Naive thymus-derived CD4-positive, alpha-beta T cell (primary cell): ENCODE results near the gene MRGPRF. TPM values are rescaled to one million over a fixed set of nuclear protein-coding genes. Genes with fewer than 3 reads are reported as not detected.

Source experiments
- ATAC-seq: fragments of 150-1000 bp; cut with Tn5 transposase; 2 replicates; pipeline ENCODE4 v1.10.0; 2021; ENCODE audit warnings: mild to moderate bottlenecking, moderate library complexity
- CTCF ChIA-PET: fragments of 350-600 bp; sonication (Branson Sonifier 250); formaldehyde crosslinking; loops from one replicate; lab custom pipeline; 2021; ENCODE audit warnings: antibody characterized with exemption; lab: Charles Lee
- POLR2A ChIA-PET: fragments of 350-600 bp; sonication (Branson Sonifier 250); formaldehyde crosslinking; loops from one replicate; lab custom pipeline; 2021; ENCODE audit warnings: antibody characterized with exemption, inconsistent platforms; lab: Charles Lee
- DNase-seq, 9 donors: peaks; one replicate each; pipeline versions ENCODE4 v3.0.0 to v3.0.0-alpha.2; 2020 to 2022; ENCODE audit warnings: mixed read lengths in 1 of 9
- H3K27ac ChIP-seq: one replicate; pipeline ENCODE4 v1.7.0; 2013; ENCODE audit warnings: mild to moderate bottlenecking, low read depth, low read length, moderate library complexity
- H3K27me3 ChIP-seq, 2 donors: one replicate each; pipeline ENCODE4 v1.7.0; 2013; ENCODE audit warnings: low read length in 2 of 2, mild to moderate bottlenecking in 2 of 2, moderate library complexity in 2 of 2; ENCODE audit not compliant: control insufficient read depth in 2 of 2, insufficient read depth in 2 of 2
- H3K36me3 ChIP-seq, 3 experiments: 1 replicate in 2 of 3; 2 replicates in 1 of 3; pipeline ENCODE4 v1.7.0; 2013; ENCODE audit warnings: low read length in 3 of 3, mild to moderate bottlenecking in 3 of 3, moderate library complexity in 1 of 3; ENCODE audit not compliant: insufficient read depth in 3 of 3, control insufficient read depth in 2 of 3
- H3K4me1 ChIP-seq, 2 donors: one replicate each; pipeline ENCODE4 v1.7.0; 2013; ENCODE audit warnings: low read length in 2 of 2, mild to moderate bottlenecking in 2 of 2, moderate library complexity in 1 of 2; ENCODE audit not compliant: control insufficient read depth in 2 of 2, insufficient read depth in 2 of 2
- H3K4me3 ChIP-seq: 2 replicates; pipeline ENCODE4 v1.7.0; 2013; ENCODE audit warnings: mild to moderate bottlenecking, low read length
- H3K9me3 ChIP-seq, 3 experiments: 1 replicate in 2 of 3; 2 replicates in 1 of 3; pipeline ENCODE4 v1.7.0; 2013; ENCODE audit warnings: low read length in 3 of 3; ENCODE audit not compliant: control insufficient read depth in 2 of 3
- H3K27ac Mint-ChIP-seq, 9 donors: one replicate each; pipeline ENCODE4 v1.8.0; 2020 to 2022; ENCODE audit warnings: mixed read lengths in 9 of 9, mild to moderate bottlenecking in 8 of 9, moderate library complexity in 5 of 9, inconsistent platforms in 2 of 9
- H3K27me3 Mint-ChIP-seq, 5 donors: one replicate each; pipeline ENCODE4 v1.8.0; 2021 to 2022; ENCODE audit warnings: mixed read lengths in 5 of 5, mild to moderate bottlenecking in 1 of 5
- H3K36me3 Mint-ChIP-seq, 5 donors: one replicate each; pipeline ENCODE4 v1.8.0; 2020 to 2022; ENCODE audit warnings: mixed read lengths in 5 of 5, mild to moderate bottlenecking in 3 of 5, inconsistent platforms in 1 of 5
- H3K4me1 Mint-ChIP-seq, 7 donors: one replicate each; pipeline ENCODE4 v1.8.0; 2020 to 2022; ENCODE audit warnings: mixed read lengths in 7 of 7, mild to moderate bottlenecking in 3 of 7, inconsistent platforms in 1 of 7
- H3K4me3 Mint-ChIP-seq, 10 donors: one replicate each; pipeline ENCODE4 v1.8.0; 2020 to 2022; ENCODE audit warnings: mild to moderate bottlenecking in 10 of 10, mixed read lengths in 10 of 10, moderate library complexity in 6 of 10, inconsistent platforms in 2 of 10
- H3K9me3 Mint-ChIP-seq, 11 donors: one replicate each; pipeline ENCODE4 v1.8.0; 2020 to 2022; ENCODE audit warnings: mixed read lengths in 11 of 11, mild to moderate bottlenecking in 4 of 11, inconsistent platforms in 1 of 11, moderate library complexity in 1 of 11
- intact Hi-C, 2 donors: fragments of 100-400 bp; cut with micrococcal nuclease; formaldehyde crosslinking; loops; one replicate each; pipeline ENCODE4 v1.15.1; 2023
- polyA plus RNA-seq, 2 donors: library from polyadenylated mRNA; unstranded; fragments of 300-500 nt; fragmentation: Illumina TruSeq; gene quantifications; one replicate each; pipeline ENCODE4 v1.2.3, GENCODE V29; 2021
- total RNA-seq, 6 experiments: library from RNA in 5 of 6; stranded (reverse) in 5 of 6; gene quantifications; 1 replicate in 5 of 6; 2 replicates in 1 of 6; pipeline ENCODE4 v1.2.3 and lab custom pipeline; 2021 to 2026

The MRGPRF gene
- total and polyA plus RNA-seq, 7 experiments from 2014 or later: not detected

DNA sequence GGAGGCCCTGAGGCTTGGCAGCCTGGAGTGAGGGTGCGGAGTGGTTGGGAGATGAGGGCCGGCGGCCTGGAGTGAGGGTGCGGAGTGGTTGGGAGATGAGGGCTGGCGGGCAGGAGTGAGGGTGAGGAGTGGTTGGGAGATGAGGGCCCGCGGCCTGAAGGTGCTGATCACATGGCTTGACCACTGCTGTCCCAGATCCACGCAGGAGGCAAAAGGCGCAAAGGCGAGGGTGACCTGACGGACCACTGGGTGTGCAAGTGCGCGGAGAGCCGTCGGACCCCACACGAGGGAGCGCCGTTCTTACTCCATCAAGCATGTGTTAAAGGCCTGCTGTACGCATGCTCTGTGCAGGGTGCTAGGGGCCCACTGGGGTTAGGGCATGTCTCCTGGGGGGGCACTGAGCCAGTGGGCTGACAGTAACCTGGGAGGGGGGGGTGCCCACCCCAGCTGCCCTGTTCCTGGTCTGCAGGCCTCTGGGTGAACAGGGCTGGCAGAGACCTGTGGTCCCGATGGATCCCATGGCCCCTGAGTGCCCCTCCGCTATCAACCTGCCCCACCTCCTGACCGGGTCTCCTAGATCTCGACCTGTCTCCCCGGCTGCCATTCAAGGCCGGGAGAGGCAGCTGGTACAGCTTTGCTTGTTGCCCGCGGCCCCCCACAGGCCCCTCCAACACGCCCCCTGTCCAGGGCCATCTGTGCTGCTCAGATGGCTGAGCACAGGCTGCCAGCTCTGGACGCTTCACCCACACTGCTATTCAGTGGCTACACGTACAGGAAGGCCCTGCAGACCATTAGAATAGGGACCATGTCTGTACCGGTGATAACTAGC, 53.4 kb downstream of the MRGPRF start:
- Histone ChIP-seq H3K36me3 (no peaks in the 10 kb centered on the region), H3K27ac (no peak overlapping the region), H3K9me3 (no peaks in the 10 kb centered on the region), H3K4me3 (no peak overlapping the region), H3K27me3 (no peaks in the 10 kb centered on the region), H3K4me1 (peaks cover 0 to 8% of the 10 kb centered on the region in 2 donors)
- intact Hi-C loops: loop anchor here in 1 of 2 donors (5.0 kb wide), 1 partner anchor 57 kb away; the partner anchor contains the start of genes IGHMBP2 and MRPL21
- peaks cover 0 to 25% (median 11%) of the 10 kb centered on the region in 7 donors for H3K4me1 Mint-ChIP-seq
- no peak for ATAC-seq
- H3K27me3 Mint-ChIP-seq: no peaks in the 10 kb centered on the region
- no peak overlapping the region for H3K4me3 Mint-ChIP-seq
- no peak for DNase-seq
- ChIA-PET CTCF (no interaction called here), POLR2A (no interaction called here)
- H3K9me3 Mint-ChIP-seq: peaks cover 0 to 6% (median 0%) of the 10 kb centered on the region in 11 donors
- H3K36me3 Mint-ChIP-seq: peaks cover 0 to 19% (median 0%) of the 10 kb centered on the region in 5 donors
- no peak overlapping the region for H3K27ac Mint-ChIP-seq

DNA sequence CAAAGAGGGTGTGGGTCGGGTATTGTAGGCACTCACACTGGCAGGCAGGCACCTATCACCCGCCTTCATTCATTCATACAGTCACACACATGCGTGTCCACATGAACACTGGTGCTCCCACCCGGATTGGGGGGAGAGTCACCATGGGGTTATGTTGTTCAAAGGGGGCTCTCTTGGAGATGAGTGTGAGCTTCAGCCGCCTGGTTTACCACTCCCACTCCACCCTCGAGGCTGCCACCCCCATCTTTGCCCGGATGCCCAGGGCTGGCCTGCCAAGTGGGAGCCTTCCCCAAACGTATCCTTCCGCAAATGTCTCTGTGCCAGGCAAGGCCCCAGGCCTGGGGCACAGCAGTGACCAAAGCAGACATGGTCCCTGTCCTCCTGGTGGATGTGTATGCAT, 54.8 kb downstream of the MRGPRF start:
- Histone ChIP-seq H3K27ac (no peak overlapping the region), H3K36me3 (no peaks in the 10 kb centered on the region), H3K4me3 (no peak overlapping the region), H3K27me3 (no peaks in the 10 kb centered on the region), H3K4me1 (peaks cover 0 to 2% of the 10 kb centered on the region in 2 donors), H3K9me3 (no peaks in the 10 kb centered on the region)
- no peaks in the 10 kb centered on the region for H3K27me3 Mint-ChIP-seq
- H3K4me3 Mint-ChIP-seq: no peak overlapping the region
- H3K27ac Mint-ChIP-seq: no peak overlapping the region
- H3K9me3 Mint-ChIP-seq: peaks cover 0 to 6% (median 0%) of the 10 kb centered on the region in 11 donors
- H3K4me1 Mint-ChIP-seq: peaks cover 5 to 13% (median 9%) of the 10 kb centered on the region in 7 donors
- ChIA-PET CTCF (no interaction called here), POLR2A (interaction anchor here (1.2 kb wide), 1 partner anchor 16 kb away, joined by 3 read pairs; no protein-coding TSS in a partner anchor)
- peaks cover 0 to 8% (median 0%) of the 10 kb centered on the region in 5 donors for H3K36me3 Mint-ChIP-seq
- ATAC-seq (no peak), DNase-seq (no peak)
- intact Hi-C loops: no loop called here

DNA sequence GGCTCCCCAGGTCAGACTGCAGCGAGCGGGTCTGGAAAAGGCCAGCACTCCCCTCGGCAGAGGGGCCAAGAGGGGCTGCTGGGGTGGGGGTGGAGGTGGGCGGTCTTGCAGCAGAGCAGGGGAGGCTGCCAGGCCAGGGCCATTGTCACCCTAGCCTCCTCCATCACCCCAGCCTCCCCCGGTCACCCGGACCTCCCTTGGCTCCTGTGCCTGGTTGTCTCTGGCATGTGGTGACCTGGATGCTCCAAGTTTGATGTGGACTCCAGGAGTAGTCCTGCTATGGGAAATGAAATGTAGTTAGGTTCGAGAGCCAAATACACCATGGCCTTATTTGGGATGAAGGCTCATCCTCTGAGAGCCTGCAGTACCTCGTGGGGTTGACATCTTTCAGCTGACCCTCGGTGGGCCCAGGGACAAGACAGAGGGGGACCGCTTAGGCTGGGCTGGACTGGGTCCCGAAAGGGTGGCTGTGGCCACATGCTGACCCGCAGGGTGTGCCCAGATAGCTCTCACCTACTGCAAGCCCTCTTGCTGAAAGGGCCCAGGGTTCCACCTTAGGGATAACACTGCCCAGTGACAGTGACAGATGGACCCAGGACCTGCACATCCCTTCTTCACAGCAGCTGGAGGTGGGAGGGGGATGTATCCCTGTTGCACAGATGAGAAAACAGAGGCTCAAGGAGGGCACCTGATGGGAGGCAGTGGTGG, 56.3 kb downstream of the MRGPRF start:
- Histone ChIP-seq H3K27me3 (no peaks in the 10 kb centered on the region), H3K27ac (no peak overlapping the region), H3K9me3 (no peaks in the 10 kb centered on the region), H3K4me3 (no peak overlapping the region), H3K4me1 (no peaks in the 10 kb centered on the region), H3K36me3 (no peaks in the 10 kb centered on the region)
- intact Hi-C loops: loop anchor here in 1 of 2 donors (1.0 kb wide), 1 partner anchor 132 kb away; no protein-coding TSS in a partner anchor
- H3K27ac Mint-ChIP-seq: no peak overlapping the region
- no peak for ATAC-seq
- H3K4me3 Mint-ChIP-seq: peak overlapping the region in 1 of 10 donors; percentile 28
- peaks cover 0 to 6% (median under 1%) of the 10 kb centered on the region in 7 donors for H3K4me1 Mint-ChIP-seq
- DNase-seq: no peak
- H3K9me3 Mint-ChIP-seq: peaks cover 0 to 5% (median 0%) of the 10 kb centered on the region in 11 donors
- ChIA-PET CTCF (no interaction called here), POLR2A (no interaction called here)
- H3K27me3 Mint-ChIP-seq: no peaks in the 10 kb centered on the region
- no peaks in the 10 kb centered on the region for H3K36me3 Mint-ChIP-seq

DNA sequence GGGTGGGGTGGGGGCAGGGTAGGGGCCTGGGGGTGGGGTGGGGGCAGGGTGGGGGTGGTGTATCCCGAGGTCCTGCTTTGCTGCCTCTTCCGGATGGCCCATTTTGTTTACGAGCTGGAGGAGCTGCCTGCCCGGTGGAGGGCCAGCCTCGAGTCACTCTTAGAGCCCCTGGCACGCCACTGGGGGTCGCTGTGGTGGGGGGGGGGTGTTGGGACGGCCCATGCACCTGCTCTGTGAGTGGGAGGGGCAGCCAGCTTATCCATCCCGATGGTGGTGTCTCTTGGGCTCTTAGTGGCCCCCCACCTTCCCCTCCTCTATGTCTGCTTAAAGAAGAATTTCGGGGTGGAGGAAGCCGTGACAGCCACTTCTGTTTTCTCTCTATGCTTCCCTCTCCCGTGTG, 56.9 kb downstream of the MRGPRF start:
- no peak overlapping the region for H3K27ac Mint-ChIP-seq
- peaks cover 0 to 6% (median 0%) of the 10 kb centered on the region in 7 donors for H3K4me1 Mint-ChIP-seq
- no peak overlapping the region for H3K4me3 Mint-ChIP-seq
- H3K36me3 Mint-ChIP-seq: no peaks in the 10 kb centered on the region
- peak; percentile 51 for ATAC-seq
- ChIA-PET POLR2A (no interaction called here), CTCF (no interaction called here)
- no peaks in the 10 kb centered on the region for H3K9me3 ChIP-seq
- H3K4me1 ChIP-seq: no peaks in the 10 kb centered on the region
- H3K36me3 ChIP-seq: no peaks in the 10 kb centered on the region
- H3K9me3 Mint-ChIP-seq: peaks cover 0 to 5% (median 0%) of the 10 kb centered on the region in 11 donors
- no peaks in the 10 kb centered on the region for H3K27me3 Mint-ChIP-seq
- intact Hi-C loops: loop anchor here in 1 of 2 donors (1.0 kb wide), 1 partner anchor 132 kb away; no protein-coding TSS in a partner anchor
- H3K27ac ChIP-seq: no peak overlapping the region
- peak in 1 of 9 donors; percentile 8 for DNase-seq
- H3K4me3 ChIP-seq: no peak overlapping the region
- H3K27me3 ChIP-seq: no peaks in the 10 kb centered on the region

DNA sequence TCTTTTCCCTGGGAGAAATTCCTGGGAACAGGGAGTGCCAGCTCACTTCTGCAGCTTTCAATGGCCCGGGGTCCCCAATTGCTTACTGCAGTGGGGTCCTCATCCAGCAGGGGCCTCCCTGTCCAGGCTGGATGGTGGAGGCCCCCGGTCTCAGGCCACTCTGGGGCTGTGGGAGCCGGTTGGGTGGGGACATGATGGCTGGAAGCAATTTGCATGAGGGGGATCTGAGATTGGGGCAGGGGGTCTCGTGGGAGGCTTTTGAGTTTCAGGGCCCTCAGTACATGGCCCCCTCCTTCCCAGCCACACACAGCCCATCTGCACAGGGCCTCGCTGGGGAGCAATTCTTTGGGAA, 57.5 kb downstream of the MRGPRF start:
- Mint-ChIP-seq H3K27ac (no peak overlapping the region), H3K4me1 (peaks cover 0 to 6% (median 0%) of the 10 kb centered on the region in 7 donors), H3K36me3 (no peaks in the 10 kb centered on the region), H3K27me3 (no peaks in the 10 kb centered on the region), H3K4me3 (no peak overlapping the region), H3K9me3 (peaks cover 0 to 5% (median 0%) of the 10 kb centered on the region in 11 donors)
- ChIA-PET POLR2A (interaction anchor here (0.6 kb wide), 1 partner anchor 356 kb away, joined by 3 read pairs; no protein-coding TSS in a partner anchor), CTCF (no interaction called here)
- Histone ChIP-seq H3K4me3 (no peak overlapping the region), H3K36me3 (no peaks in the 10 kb centered on the region), H3K9me3 (no peaks in the 10 kb centered on the region), H3K27ac (no peak overlapping the region), H3K4me1 (no peaks in the 10 kb centered on the region), H3K27me3 (no peaks in the 10 kb centered on the region)
- DNase-seq: no peak
- ATAC-seq: peak; percentile 12
- intact Hi-C loops: no loop called here

DNA sequence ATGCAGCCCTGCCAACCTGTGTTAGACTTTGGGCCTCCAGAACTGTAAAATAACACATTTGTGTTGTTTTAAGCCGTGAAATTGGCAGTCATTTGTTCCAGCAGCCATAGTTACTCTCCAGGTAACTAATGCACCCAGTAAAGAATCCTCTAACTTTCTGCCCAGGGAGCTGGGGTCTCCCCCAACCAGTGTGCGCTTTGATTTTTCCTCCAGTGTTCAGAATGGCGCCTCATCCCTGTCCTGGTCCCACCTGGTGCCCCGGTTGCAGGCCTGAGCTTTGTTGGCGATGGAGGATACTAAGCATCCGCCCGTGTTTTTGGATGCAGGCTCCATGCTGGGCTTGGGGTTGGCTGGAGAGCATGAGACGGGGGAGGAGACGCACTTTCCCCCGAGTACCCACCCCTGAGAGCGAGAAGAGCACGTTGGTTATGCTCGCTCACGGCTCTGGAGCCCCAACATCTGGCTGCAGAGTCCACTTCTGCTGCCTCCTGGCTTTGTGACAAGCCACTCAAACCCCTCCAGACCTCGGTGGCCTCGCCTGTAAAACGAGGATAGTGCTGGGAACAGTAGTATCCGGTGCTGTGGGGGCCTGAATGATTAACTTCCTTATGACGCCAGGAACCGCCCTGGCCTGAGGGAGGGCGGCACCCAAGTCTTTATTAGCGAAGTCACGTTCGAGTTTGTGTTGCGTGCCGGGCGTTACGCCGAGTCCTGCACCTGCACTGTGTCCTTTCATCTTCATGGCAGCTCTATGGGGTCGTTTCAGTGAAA, 58.0 kb downstream of the MRGPRF start:
- H3K27ac Mint-ChIP-seq: no peak overlapping the region
- CTCF ChIA-PET: no interaction called here
- DNase-seq: no peak
- H3K36me3 ChIP-seq: no peaks in the 10 kb centered on the region
- H3K4me3 ChIP-seq: no peak overlapping the region
- H3K4me1 Mint-ChIP-seq: peaks cover 0 to 6% (median 0%) of the 10 kb centered on the region in 7 donors
- no peaks in the 10 kb centered on the region for H3K27me3 Mint-ChIP-seq
- H3K4me3 Mint-ChIP-seq: no peak overlapping the region
- intact Hi-C loops: no loop called here
- H3K36me3 Mint-ChIP-seq: no peaks in the 10 kb centered on the region
- no peak overlapping the region for H3K27ac ChIP-seq
- ATAC-seq: peak; percentile 82
- peaks cover 0 to 5% (median 0%) of the 10 kb centered on the region in 11 donors for H3K9me3 Mint-ChIP-seq
- H3K9me3 ChIP-seq: no peaks in the 10 kb centered on the region
- POLR2A ChIA-PET: interaction anchor here (0.6 kb wide), 1 partner anchor 356 kb away, joined by 3 read pairs; no protein-coding TSS in a partner anchor
- no peaks in the 10 kb centered on the region for H3K4me1 ChIP-seq
- no peaks in the 10 kb centered on the region for H3K27me3 ChIP-seq
